C4-2B (cell line): ENCODE data around the gene ELOVL4.

Experiments used
- ZFX ChIP-seq: fragments of 450-650 bp; IDR thresholded peaks from 2 replicates; pipeline ENCODE4 v1.6.1; 2017
- TF ChIP-seq, protein P1 (sequence below): fragments of 450-650 bp; conservative IDR thresholded peaks from 2 replicates; pipeline ENCODE4 v1.5.1; 2017; ENCODE audit warnings: mild to moderate bottlenecking

- TF ChIP-seq ZFX = no peak
- TF ChIP-seq, protein P1, sequence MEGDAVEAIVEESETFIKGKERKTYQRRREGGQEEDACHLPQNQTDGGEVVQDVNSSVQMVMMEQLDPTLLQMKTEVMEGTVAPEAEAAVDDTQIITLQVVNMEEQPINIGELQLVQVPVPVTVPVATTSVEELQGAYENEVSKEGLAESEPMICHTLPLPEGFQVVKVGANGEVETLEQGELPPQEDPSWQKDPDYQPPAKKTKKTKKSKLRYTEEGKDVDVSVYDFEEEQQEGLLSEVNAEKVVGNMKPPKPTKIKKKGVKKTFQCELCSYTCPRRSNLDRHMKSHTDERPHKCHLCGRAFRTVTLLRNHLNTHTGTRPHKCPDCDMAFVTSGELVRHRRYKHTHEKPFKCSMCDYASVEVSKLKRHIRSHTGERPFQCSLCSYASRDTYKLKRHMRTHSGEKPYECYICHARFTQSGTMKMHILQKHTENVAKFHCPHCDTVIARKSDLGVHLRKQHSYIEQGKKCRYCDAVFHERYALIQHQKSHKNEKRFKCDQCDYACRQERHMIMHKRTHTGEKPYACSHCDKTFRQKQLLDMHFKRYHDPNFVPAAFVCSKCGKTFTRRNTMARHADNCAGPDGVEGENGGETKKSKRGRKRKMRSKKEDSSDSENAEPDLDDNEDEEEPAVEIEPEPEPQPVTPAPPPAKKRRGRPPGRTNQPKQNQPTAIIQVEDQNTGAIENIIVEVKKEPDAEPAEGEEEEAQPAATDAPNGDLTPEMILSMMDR = no peak
Measured at GRCh38 chr6:79927758-79928157, 19.6 kb downstream of the ELOVL4 start.
